Suprapubic skin (tissue), 4 donors: ENCODE measurements around the gene RHOF.

Experiments used
- CTCF ChIP-seq, 2 donors: fragments of 200-600 bp in 1 of 2; fragments of 450-650 bp in 1 of 2; sonication (generic) in 1 of 2; IDR thresholded peaks; one replicate each; pipeline ENCODE4 v1.5.1; 2016 to 2019; ENCODE audit warnings: antibody characterized with exemption in 2 of 2, mild to moderate bottlenecking in 1 of 2, moderate library complexity in 1 of 2
- EP300 ChIP-seq: sonication (generic); formaldehyde crosslinking; IDR thresholded peaks from one replicate; pipeline ENCODE4 v1.6.1; 2017; ENCODE audit warnings: antibody characterized with exemption
- POLR2AphosphoS5 ChIP-seq, 3 donors: sonication (generic); formaldehyde crosslinking; IDR thresholded peaks; one replicate each; pipeline ENCODE4 v1.6.1; 2017; ENCODE audit warnings: antibody characterized with exemption in 3 of 3

GRCh38 chr12:121783766-121784165 lies 9.7 kb downstream of the RHOF start:
- TF ChIP-seq CTCF (IDR thresholded peaks at IDR 0.05) (no peak), EP300 (no peak), POLR2AphosphoS5 (IDR thresholded peaks at IDR 0.05) (no peak)
